ENCODE results near the gene B4GALNT4. TPM values are rescaled to one million over a fixed set of nuclear protein-coding genes. Genes with fewer than 3 reads are reported as not detected.

The B4GALNT4 gene
- total and polyA plus RNA-seq, 2 of the 13 experiments (the other 11 are each of a cell fraction or from before 2014, with no cell fraction given): 30.5 to 50.1 TPM

- TF ChIP-seq ZNF563 (CRISPR knock-in tag; IDR thresholded peaks at IDR 0.05) (0 out of 2 replicates have a peak, but pooled peaks have one; percentile 25), KLF15 (CRISPR knock-in tag; IDR thresholded peaks at IDR 0.05; ENCODE audit: borderline replicate concordance) (no peak), PHF21A (CRISPR knock-in tag; IDR thresholded peaks at IDR 0.05) (peak; percentile 88), ZBTB40 (IDR thresholded peaks at IDR 0.05) (no peak), ZBTB40 (CRISPR knock-in tag; IDR thresholded peaks at IDR 0.05) (peak; percentile 46; the same call in 1 of the 2 replicates), SIX1 (CRISPR knock-in tag; IDR thresholded peaks at IDR 0.05; ENCODE audit: borderline replicate concordance) (peak; percentile 91), ZBTB7B (CRISPR knock-in tag; IDR thresholded peaks at IDR 0.05) (peak; percentile 42; the same call in 1 of the 2 replicates), ZBTB7A (CRISPR knock-in tag; IDR thresholded peaks at IDR 0.05) (peak; percentile 43; the same call in 1 of the 2 replicates), NFYC (CRISPR knock-in tag; IDR thresholded peaks at IDR 0.05) (0 out of 2 replicates have a peak, but pooled peaks have one; percentile 31), REXO4 (CRISPR knock-in tag; IDR thresholded peaks at IDR 0.05; ENCODE audit: borderline replicate concordance) (peak; percentile 71; the same call in 1 of the 2 replicates), SIN3B (IDR thresholded peaks at IDR 0.05; ENCODE audit: low read length) (no peak), PRDM10 (CRISPR knock-in tag; IDR thresholded peaks at IDR 0.05; ENCODE audit: low read depth) (peak; percentile 60; the same call in 1 of the 2 replicates), HNRNPK (IDR thresholded peaks at IDR 0.05; ENCODE audit: low read depth, low read length, poor library complexity, severe bottlenecking) (no peak), SAP130 (CRISPR knock-in tag; IDR thresholded peaks at IDR 0.05; ENCODE audit: low read depth) (peak; percentile 84), ZFX (CRISPR knock-in tag; IDR thresholded peaks at IDR 0.05; ENCODE audit: low read depth) (peak; percentile 96), ZNF883 (CRISPR knock-in tag; IDR thresholded peaks at IDR 0.05; ENCODE audit: not compliant biosample characterization) (no peak), GATAD2A (CRISPR knock-in tag; IDR thresholded peaks at IDR 0.05) (peak; percentile 83), ZNF460 (CRISPR knock-in tag; IDR thresholded peaks at IDR 0.05; ENCODE audit: borderline replicate concordance) (no peak)
Measured at GRCh38 chr11:353179-353873, 16.0 kb upstream of the B4GALNT4 start (continued).
